Body of pancreas (tissue), 4 donors: ENCODE results near the gene DCXR. TPM values are rescaled to one million over a fixed set of nuclear protein-coding genes. Genes with fewer than 3 reads are reported as not detected.

Experiments used
- ATAC-seq: fragments of 150-250 bp; one replicate; pipeline ENCODE4 v1.9.1; 2016
- DNase-seq, 4 donors: peaks; one replicate each; pipeline ENCODE4 v3.0.0-alpha.2; 2019
- H3K27ac ChIP-seq, 4 donors: fragments of 200-600 bp; sonication (generic); 1 replicate in 3 of 4; 2 replicates in 1 of 4; pipeline versions ENCODE4 v1.5.1 to v1.6.1; 2016 to 2019; ENCODE audit warnings: mild to moderate bottlenecking in 1 of 4, mixed read lengths in 1 of 4, moderate library complexity in 1 of 4
- H3K27me3 ChIP-seq, 2 donors: fragments of 200-600 bp; sonication (generic); one replicate each; pipeline ENCODE4 v1.6.0; 2016; ENCODE audit warnings: mild to moderate bottlenecking in 1 of 2
- H3K36me3 ChIP-seq, 2 donors: fragments of 200-600 bp; sonication (generic); replicated peaks in 1 of 2; 2 replicates each; pipeline ENCODE4 v1.5.1; 2016; ENCODE audit warnings: low read depth in 2 of 2; ENCODE audit not compliant: insufficient read depth in 1 of 2
- H3K4me1 ChIP-seq: fragments of 200-600 bp; sonication (generic); one replicate; pipeline ENCODE4 v1.6.0; 2016
- H3K4me3 ChIP-seq, 2 donors: fragments of 200-600 bp; sonication (generic); 1 replicate in 1 of 2; 2 replicates in 1 of 2; pipeline ENCODE4 v1.5.1; 2016 to 2019
- H3K9me3 ChIP-seq, 3 donors: fragments of 200-600 bp; sonication (generic); 1 replicate in 2 of 3; 2 replicates in 1 of 3; pipeline ENCODE4 v1.5.1; 2016
- CTCF ChIP-seq, 7 experiments: fragments of 450-650 bp in 4 of 7; fragments of 200-600 bp in 3 of 7; sonication (generic) in 3 of 7; IDR thresholded peaks; one replicate each; pipeline ENCODE4 v1.5.1; 2016 to 2019; ENCODE audit warnings: antibody characterized with exemption in 7 of 7
- POLR2A ChIP-seq, 3 donors: fragments of 450-650 bp; IDR thresholded peaks; one replicate each; pipeline ENCODE4 v1.6.1; 2016; ENCODE audit warnings: antibody characterized with exemption in 3 of 3, mild to moderate bottlenecking in 2 of 3
- WGBS, 2 donors: methylation state at CpG; one replicate each; pipeline ENCODE4 v1.1.5; 2017; 5-methylcytosine and 5-hydroxymethylcytosine counted together
- intact Hi-C: fragments of 100-400 bp; cut with DNase I; formaldehyde crosslinking; loops from one replicate; pipeline ENCODE4 v1.15.1; 2023
- total RNA-seq, 2 donors: library from RNA; depleted of rRNA; stranded (reverse); fragments of >200 nt; gene quantifications; one replicate each; pipeline ENCODE4 v1.1.0, GENCODE V29; 2016

Gene DCXR
- total RNA-seq, 2 donors from 2014 or later, result 82.2 to 205 TPM

DNA sequence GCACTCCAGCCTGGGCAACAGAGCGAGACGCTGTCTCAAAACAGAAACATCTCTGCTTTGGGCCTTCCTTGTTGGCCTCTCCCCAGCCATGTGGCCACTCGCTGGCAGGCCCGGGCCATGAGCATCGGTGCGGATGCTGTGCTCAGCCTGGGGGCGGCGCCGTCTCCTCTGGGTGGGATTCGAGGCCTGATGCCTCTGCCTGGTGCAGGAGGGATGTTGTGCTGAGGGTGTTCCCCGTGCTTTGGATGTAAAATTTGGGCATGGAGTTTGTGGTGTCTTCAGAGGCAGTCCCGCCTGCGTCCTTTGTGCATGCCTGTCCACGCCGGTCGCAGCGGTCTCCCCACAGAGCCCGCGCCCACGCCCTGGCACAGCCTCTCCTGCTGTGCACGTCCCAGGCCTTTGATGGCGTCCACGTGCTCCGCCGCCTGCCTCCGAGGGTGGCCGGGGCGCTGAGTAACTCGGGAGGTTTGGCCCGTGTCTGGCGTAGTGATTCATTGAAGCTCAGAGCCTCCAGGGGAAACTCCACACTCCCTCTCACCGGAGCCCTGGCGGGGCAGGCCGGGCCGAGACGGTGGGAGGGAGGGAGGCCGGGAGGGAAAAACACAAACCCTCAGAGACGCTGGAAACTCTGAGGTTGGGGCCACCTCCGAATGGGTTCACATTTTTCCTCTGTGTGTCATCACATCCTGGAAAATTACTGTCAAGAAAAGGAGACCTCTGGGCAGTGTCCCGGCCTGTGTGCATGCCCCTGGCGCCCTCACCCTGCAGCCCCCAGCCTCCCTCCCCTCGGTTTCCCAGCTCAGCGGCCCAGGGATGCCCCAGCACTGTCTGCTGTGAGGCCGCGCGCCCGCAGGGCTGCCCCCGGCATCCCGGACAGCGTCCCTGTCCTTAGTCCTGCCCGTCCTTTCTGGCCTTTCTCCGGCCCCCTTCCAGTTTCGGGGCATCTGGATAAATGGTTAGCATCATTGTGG is 33.8 kb downstream of the DCXR start:
- ATAC-seq (peak; percentile 41), DNase-seq (peak in 1 of 4 donors; percentile 37)
- TF ChIP-seq POLR2A (IDR thresholded peaks at IDR 0.05), result no peak
- TF ChIP-seq CTCF (IDR thresholded peaks at IDR 0.05), result no peak
- no peaks in the 10 kb centered on the region for H3K9me3 ChIP-seq
- intact Hi-C loops, result no loop called here
- no peak overlapping the region for H3K4me3 ChIP-seq
- H3K27me3 ChIP-seq, result no peaks in the 10 kb centered on the region
- H3K27ac ChIP-seq, result no peak overlapping the region
- no peaks in the 10 kb centered on the region for H3K36me3 ChIP-seq
- WGBS, 2 donors, result 80 to 86% methylated on average over 26 to 51 of the region's 53 CpGs
- H3K4me1 ChIP-seq, result no peaks in the 10 kb centered on the region

DNA sequence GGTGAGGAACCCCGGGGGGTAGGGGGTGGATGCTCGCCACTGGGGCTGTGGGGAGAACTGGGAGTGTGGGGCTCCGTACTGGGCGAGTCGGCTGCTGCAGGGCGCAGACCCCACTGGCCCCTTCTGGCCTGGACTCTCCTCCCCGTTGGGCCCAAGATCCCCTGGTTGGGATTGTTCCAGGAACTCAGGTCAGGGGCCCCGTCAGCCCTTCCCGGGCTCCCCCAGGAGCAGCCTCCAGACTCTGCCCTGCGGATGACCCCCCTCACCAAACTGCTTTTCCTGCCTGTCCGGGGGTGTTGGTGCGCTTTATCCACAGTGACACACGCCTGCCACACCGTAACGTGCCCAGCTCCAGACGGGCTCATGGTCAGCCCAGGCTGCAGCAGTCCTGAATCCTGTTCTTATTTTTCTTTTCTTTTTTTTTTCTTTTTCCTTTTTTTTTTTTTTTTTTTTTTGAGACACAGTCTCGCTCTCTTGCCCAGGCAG is 35.9 kb downstream of the DCXR start:
- no peak overlapping the region for H3K4me3 ChIP-seq
- intact Hi-C loops, result no loop called here

GRCh38 chr17:82000803-82001570 is 36.5 kb downstream of the DCXR start:
- 79 to 87% methylated on average over 2 to 19 of the region's 32 CpGs for WGBS, 2 donors
- H3K4me1 ChIP-seq, result no peaks in the 10 kb centered on the region
- H3K4me3 ChIP-seq, result no peak overlapping the region
- no peak overlapping the region for H3K27ac ChIP-seq
- no peaks in the 10 kb centered on the region for H3K27me3 ChIP-seq
- DNase-seq (no peak), ATAC-seq (no peak)
- intact Hi-C loops, result no loop called here
- TF ChIP-seq CTCF (IDR thresholded peaks at IDR 0.05) (no peak), POLR2A (IDR thresholded peaks at IDR 0.05) (no peak)
- no peaks in the 10 kb centered on the region for H3K36me3 ChIP-seq
- H3K9me3 ChIP-seq, result no peaks in the 10 kb centered on the region

More for the DNA sequence above, 35.9 kb downstream of the DCXR start:
- Histone ChIP-seq H3K27me3 (no peaks in the 10 kb centered on the region), H3K4me1 (no peaks in the 10 kb centered on the region), H3K36me3 (no peaks in the 10 kb centered on the region), H3K27ac (no peak overlapping the region), H3K9me3 (no peaks in the 10 kb centered on the region)
- DNase-seq (no peak), ATAC-seq (no peak)
- 88 to 93% methylated on average over 10 to 17 of the region's 17 CpGs for WGBS, 2 donors
- TF ChIP-seq CTCF (IDR thresholded peaks at IDR 0.05), result no peak
- TF ChIP-seq POLR2A (IDR thresholded peaks at IDR 0.05), result no peak

DNA sequence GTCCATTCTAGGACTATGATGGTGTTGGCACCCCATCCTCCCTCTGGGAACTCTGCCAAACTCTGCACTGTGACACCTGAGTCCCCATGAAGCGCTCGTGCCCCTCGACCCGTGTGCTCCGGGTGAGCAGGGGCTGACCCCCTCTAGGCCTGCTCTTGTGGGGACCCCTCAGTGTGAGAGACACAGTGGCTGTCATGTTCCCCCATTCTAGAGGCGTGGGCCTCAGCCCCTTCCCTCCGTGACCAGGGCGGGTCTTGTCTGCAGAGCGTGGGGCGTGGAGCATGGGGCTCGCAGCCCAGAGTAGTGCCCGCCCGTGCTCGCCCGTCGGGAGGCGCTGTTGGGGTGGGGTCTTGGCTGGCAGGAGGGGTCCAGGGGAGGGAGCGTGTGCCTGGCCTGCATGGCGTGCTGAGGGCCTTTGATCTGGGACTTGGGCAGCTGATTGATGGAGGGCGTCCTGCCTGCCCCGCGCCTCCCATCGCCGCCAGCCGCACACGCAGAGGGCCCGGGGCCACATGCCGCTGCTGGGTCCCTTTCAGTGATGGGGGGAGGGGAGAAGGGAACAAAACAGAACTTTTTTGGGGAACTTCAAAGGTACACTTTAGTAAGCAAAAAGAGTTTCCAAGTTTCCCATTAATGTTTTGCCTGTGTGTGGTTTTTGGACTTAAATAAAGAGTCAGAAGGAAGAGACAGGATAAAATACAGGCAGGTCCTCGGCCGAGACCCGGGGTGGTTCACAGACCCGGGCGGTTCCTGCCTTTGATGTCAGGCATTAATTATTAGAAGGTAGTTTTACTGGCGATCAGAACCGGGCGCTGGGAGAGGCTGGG is 37.3 kb downstream of the DCXR start:
- ATAC-seq, result no peak
- DNase-seq, result no peak

More for the DNA sequence above, 37.3 kb downstream of the DCXR start:
- intact Hi-C loops, result no loop called here
- TF ChIP-seq CTCF (IDR thresholded peaks at IDR 0.05), result no peak
- no peaks in the 10 kb centered on the region for H3K4me1 ChIP-seq
- H3K36me3 ChIP-seq, result no peaks in the 10 kb centered on the region
- no peak overlapping the region for H3K4me3 ChIP-seq
- H3K9me3 ChIP-seq, result no peaks in the 10 kb centered on the region
- H3K27me3 ChIP-seq, result no peaks in the 10 kb centered on the region
- no peak overlapping the region for H3K27ac ChIP-seq
- 82 to 94% methylated on average over 22 to 35 of the region's 36 CpGs for WGBS, 2 donors
